NT2/D1 (cell line): ENCODE measurements around the gene MGAT4A.

ENCODE experiments used
- DNase-seq: peaks from one replicate; pipeline ENCODE4 v3.0.0-alpha.2; 2011; ENCODE audit warnings: low read depth, low spot score
- H3K27me3 ChIP-seq: 2 replicates; pipeline ENCODE4 v1.6.0; 2011; ENCODE audit warnings: mild to moderate bottlenecking; ENCODE audit not compliant: insufficient read length, insufficient read depth
- H3K36me3 ChIP-seq: 2 replicates; pipeline ENCODE4 v1.6.1; 2011; ENCODE audit warnings: mild to moderate bottlenecking, low read length, mixed read lengths; ENCODE audit not compliant: insufficient read depth, insufficient read length
- H3K4me1 ChIP-seq: 2 replicates; pipeline ENCODE4 v1.5.1; 2011; ENCODE audit not compliant: insufficient read depth, insufficient read length
- H3K4me3 ChIP-seq: 2 replicates; pipeline ENCODE4 v1.5.1; 2011; ENCODE audit warnings: low read depth; ENCODE audit not compliant: insufficient read length
- H3K9ac ChIP-seq: 2 replicates; pipeline ENCODE4 v1.6.0; 2011; ENCODE audit warnings: low read depth; ENCODE audit not compliant: insufficient read length
- H3K9me3 ChIP-seq: 2 replicates; pipeline ENCODE4 v1.5.1; 2011; ENCODE audit warnings: mild to moderate bottlenecking, low read length; ENCODE audit not compliant: insufficient read depth
- SUZ12 ChIP-seq: IDR thresholded peaks from 2 replicates; pipeline ENCODE4 v1.6.1; 2011; ENCODE audit not compliant: insufficient read length, insufficient read depth; ENCODE audit errors: extremely low read depth
- YY1 ChIP-seq: IDR thresholded peaks from 2 replicates; pipeline ENCODE4 v1.6.1; 2011; ENCODE audit not compliant: insufficient read length, insufficient read depth
- ZNF274 ChIP-seq: IDR thresholded peaks from 2 replicates; pipeline ENCODE4 v1.6.1; 2011; ENCODE audit warnings: mild to moderate bottlenecking, low read depth, low read length

MGAT4A gene

DNA sequence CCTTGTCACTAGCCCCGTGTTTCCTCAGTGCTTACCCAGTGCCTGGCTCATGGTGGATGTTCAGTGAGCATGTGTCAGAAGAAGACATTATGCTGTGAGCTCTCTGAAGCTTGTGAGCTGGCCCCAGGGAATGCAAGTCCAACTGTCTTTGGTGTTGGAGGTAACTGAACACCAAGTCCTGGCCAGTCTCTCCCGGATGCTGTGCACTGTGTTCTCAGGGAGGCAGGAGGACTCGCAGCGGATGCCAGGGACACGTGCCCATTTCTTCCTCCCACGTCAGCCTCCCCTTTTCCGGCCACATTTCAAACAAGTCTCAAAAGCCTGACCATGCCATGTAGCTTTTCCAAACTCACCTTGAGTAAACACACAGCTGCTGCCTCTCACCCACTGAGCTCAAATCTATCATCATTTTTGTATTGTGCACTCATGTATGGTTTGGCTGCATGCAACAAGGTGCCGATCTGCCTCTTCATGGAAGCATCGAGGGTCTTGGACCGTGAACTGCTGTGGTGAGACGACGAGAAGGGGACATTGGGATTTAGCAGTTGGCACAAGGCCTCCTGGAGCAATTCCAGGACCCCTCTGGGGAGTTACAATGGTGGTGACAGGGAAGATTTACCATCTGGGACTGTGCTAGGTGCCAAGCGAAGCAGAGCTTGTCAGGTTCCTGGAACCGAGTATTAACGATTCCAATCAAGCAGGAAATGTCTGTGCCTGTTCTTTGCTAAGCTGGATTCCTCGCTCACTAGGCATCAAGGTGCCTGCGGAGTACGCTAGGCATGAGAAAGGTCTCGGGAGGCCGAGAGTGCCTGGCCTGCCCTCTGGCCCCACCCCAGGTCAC, 44.4 kb upstream of the MGAT4A start:
- no peak overlapping the region for H3K9ac ChIP-seq

DNA sequence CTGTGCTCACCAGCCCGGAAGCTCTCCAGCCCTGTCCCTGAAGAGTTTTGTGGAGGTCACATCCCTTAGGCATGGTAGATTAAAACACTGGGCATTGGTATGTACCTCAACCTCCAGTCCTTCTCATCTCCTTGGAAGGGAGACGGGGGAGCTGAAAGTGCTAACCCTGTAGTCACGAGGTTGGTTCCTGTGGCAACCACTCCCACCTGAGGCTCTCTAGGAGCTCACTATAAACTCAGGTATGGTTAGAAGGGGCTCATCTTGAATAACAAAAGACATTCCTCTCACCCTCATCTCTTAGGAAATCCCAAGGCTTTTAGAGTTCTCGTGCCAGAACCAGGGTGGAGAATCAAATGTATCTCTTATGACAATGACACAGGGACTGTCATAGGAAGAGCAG, 43.0 kb upstream of the MGAT4A start:
- no peaks in the 10 kb centered on the region for H3K36me3 ChIP-seq
- H3K9me3 ChIP-seq, result peaks cover 6% of the 10 kb centered on the region; the same call in 1 of the 2 replicates
- peaks cover 26% of the 10 kb centered on the region for H3K4me1 ChIP-seq
- H3K4me3 ChIP-seq, result no peak overlapping the region
- H3K27me3 ChIP-seq, result peaks cover 3% of the 10 kb centered on the region
- no peak overlapping the region for H3K9ac ChIP-seq
- no peak for TF ChIP-seq SUZ12
- no peak for TF ChIP-seq ZNF274
- TF ChIP-seq YY1, result no peak
- DNase-seq, result peak; percentile 11

More for the DNA sequence above, 44.4 kb upstream of the MGAT4A start:
- TF ChIP-seq YY1 (no peak), ZNF274 (no peak), SUZ12 (no peak)
- no peaks in the 10 kb centered on the region for H3K36me3 ChIP-seq
- no peak overlapping the region for H3K4me3 ChIP-seq
- H3K27me3 ChIP-seq, result peaks cover 3% of the 10 kb centered on the region
- peaks cover 26% of the 10 kb centered on the region for H3K4me1 ChIP-seq
- DNase-seq, result no peak
- H3K9me3 ChIP-seq, result peaks cover 6% of the 10 kb centered on the region; the same call in 1 of the 2 replicates

DNA sequence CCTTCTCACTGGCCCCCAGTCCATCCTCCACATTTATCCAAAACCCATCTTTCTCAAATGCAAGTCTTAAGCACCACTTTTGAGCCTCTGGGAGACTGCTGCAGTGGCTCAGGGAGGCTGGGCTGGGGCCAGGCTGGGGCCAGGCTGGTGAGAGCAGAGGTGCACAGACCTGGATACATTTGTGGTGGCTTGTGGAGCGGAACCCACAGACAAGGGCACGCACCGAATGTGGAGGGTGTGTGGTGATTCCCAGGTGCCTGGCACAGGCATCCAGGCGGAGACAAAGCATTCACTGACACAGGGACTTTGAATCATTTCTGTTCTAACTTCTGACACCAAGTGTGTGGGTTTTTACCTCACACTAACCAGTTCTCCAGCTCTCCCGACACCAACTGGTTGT, 42.2 kb upstream of the MGAT4A start:
- peaks cover 6% of the 10 kb centered on the region; the same call in 1 of the 2 replicates for H3K9me3 ChIP-seq
- H3K4me3 ChIP-seq, result no peak overlapping the region
- H3K27me3 ChIP-seq, result peaks cover 3% of the 10 kb centered on the region
- no peaks in the 10 kb centered on the region for H3K36me3 ChIP-seq
- TF ChIP-seq ZNF274 (no peak), YY1 (no peak), SUZ12 (no peak)
- peaks cover 26% of the 10 kb centered on the region for H3K4me1 ChIP-seq
- DNase-seq, result no peak
- H3K9ac ChIP-seq, result no peak overlapping the region

DNA sequence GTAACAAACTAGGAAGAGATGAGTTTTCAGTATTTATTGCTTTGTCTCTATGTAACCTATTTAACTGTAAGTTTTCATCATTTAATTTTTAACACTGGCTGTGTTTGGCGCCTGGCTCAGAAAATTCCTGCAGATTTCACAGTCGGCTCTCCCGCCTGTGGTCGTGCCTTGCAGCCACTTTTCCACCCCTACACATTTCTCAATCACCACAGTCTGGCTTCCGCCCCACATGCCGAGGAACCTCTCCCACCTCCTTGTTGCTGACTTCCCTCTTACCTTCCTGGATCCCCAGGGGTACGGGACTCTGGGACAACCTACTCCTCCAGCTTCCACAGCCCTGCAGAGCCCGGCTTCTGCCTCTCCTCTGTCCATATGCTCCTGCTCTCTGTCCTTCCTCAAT, 41.6 kb upstream of the MGAT4A start:
- DNase-seq, result no peak
- Histone ChIP-seq H3K4me3 (no peak overlapping the region), H3K9ac (no peak overlapping the region)

DNA sequence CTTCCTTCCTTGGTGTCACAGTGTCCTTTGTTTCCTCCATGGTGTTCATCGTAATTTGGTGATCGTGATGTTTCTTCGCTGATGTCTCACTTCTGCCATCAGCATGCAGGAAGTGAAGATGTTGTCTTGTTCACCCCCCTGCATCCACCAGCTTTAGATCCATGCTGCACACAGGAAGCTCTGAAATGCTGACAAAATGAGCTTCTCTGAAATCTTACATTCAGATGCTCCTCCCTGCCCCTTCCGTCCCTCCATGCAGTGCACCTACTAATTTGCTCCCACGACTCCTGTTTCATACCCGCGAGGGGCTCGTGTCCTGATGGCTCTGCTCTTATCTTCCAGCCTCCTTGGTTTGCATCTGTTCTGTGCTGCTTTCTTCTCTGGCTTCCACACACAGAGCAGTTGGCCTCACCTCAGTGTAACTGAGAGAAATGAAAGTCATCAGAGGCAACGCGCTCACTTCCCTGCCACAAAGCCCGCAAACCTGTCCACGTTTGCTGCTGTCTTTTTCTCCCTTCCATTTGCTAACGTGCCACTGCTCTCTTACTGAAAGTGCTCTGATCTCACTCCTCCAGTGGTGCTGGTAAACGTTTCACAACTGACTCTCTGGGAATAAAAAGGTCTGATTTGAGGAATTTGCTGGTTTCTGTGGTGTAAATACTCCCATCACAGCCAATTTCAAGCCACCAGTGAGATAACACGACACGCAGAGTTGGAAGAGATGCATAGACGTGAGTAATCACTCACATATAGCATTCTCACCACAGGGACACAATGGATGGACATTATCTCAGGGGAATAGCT, 41.0 kb upstream of the MGAT4A start:
- Histone ChIP-seq H3K27me3 (peaks cover 3% of the 10 kb centered on the region), H3K36me3 (no peaks in the 10 kb centered on the region), H3K4me1 (peaks cover 26% of the 10 kb centered on the region), H3K9me3 (no peaks in the 10 kb centered on the region), H3K4me3 (no peak overlapping the region), H3K9ac (no peak overlapping the region)
- no peak for TF ChIP-seq ZNF274
- DNase-seq, result no peak

More for the DNA sequence above, 41.6 kb upstream of the MGAT4A start:
- no peak for TF ChIP-seq YY1
- no peak for TF ChIP-seq ZNF274
- H3K4me1 ChIP-seq, result peaks cover 26% of the 10 kb centered on the region
- H3K9me3 ChIP-seq, result peaks cover 3% of the 10 kb centered on the region; the same call in 1 of the 2 replicates
- H3K36me3 ChIP-seq, result no peaks in the 10 kb centered on the region
- H3K27me3 ChIP-seq, result peaks cover 3% of the 10 kb centered on the region

DNA sequence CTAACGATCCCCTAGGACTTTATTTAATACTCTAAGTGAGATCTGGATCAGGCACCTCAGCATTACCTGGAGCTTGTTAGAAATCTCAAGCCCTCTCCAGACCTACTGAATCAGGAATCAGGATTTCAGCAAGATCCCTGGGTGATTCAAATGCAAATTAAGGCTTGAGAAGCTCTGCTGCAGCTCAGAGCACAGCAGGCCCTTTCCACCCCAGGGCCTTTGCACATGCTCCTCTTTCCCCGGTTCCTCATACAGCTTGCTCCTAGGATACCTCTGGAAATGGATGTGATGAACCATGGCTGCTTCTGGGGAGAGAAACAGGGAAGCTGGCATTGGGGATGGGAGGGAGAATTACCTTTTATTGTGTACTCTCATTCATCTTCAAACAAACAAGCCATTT, 40.3 kb upstream of the MGAT4A start:
- TF ChIP-seq SUZ12 (no peak), ZNF274 (no peak), YY1 (no peak)
- no peak overlapping the region for H3K4me3 ChIP-seq
- DNase-seq, result peak; percentile 18
- H3K27me3 ChIP-seq, result peaks cover 3% of the 10 kb centered on the region
- H3K9me3 ChIP-seq, result no peaks in the 10 kb centered on the region
- H3K9ac ChIP-seq, result no peak overlapping the region
- H3K4me1 ChIP-seq, result peaks cover 26% of the 10 kb centered on the region
- H3K36me3 ChIP-seq, result no peaks in the 10 kb centered on the region

DNA sequence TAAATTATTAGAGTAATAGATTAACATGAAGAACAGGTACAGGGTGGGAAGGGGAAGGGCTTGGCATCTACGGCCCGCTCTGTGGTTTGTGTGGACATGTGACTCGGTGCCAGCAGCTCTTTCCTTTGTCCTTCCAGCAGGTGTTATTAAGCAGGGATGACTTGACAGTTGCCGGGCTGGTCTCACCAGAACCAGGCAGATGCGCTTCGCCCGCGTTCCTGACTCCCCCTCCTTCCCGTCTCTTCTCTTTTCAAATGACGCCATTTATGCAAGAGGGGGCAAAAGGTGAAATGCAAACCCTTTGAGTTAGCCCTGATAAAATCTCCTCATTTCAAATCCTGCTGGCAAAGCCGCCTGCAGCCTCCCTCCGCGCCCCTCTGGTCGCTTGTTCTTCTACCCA, 38.9 kb upstream of the MGAT4A start:
- Histone ChIP-seq H3K9me3 (no peaks in the 10 kb centered on the region), H3K9ac (no peak overlapping the region), H3K4me3 (no peak overlapping the region), H3K27me3 (no peaks in the 10 kb centered on the region), H3K4me1 (peaks cover 21% of the 10 kb centered on the region), H3K36me3 (no peaks in the 10 kb centered on the region)
- TF ChIP-seq YY1 (no peak), SUZ12 (no peak)
- no peak for DNase-seq
